ENCODE data around the gene P4HB.

The P4HB gene

GRCh38 chr17:81868674-81869220 lies 8.4 kb upstream of the P4HB start:
- ATAC-seq, result no peak
- DNase-seq, result peak; percentile 37

- DNase-seq (peak; percentile 33), ATAC-seq (no peak)
These were observed 7.8 kb upstream of the P4HB start for GRCh38 chr17:81867991-81868673.

GRCh38 chr17:81867170-81867990 lies 7.0 kb upstream of the P4HB start:
- DNase-seq, result peak; percentile 49
- ATAC-seq, result no peak

GRCh38 chr17:81866440-81867169 lies 6.3 kb upstream of the P4HB start:
- DNase-seq (no peak), ATAC-seq (no peak)

- DNase-seq (no peak), ATAC-seq (no peak)
These were observed 5.6 kb upstream of the P4HB start for GRCh38 chr17:81865733-81866439.

GRCh38 chr17:81865358-81865732 lies 5.0 kb upstream of the P4HB start:
- ATAC-seq (no peak), DNase-seq (no peak)

- no peak for DNase-seq
- ATAC-seq, result no peak
These were observed 3.8 kb upstream of the P4HB start for GRCh38 chr17:81863833-81864768.

GRCh38 chr17:81863123-81863675 lies 2.9 kb upstream of the P4HB start:
- ATAC-seq (no peak), DNase-seq (no peak)

GRCh38 chr17:81860756-81861568 lies 627 bp upstream of the P4HB start:
- ATAC-seq (peak; percentile 91), DNase-seq (peak; percentile 99)

- ATAC-seq (no peak), DNase-seq (no peak)
These were observed 1.1 kb downstream of the P4HB start for GRCh38 chr17:81858967-81859905.

GRCh38 chr17:81858170-81858966 lies 2.0 kb downstream of the P4HB start:
- DNase-seq (no peak), ATAC-seq (no peak)

GRCh38 chr17:81854974-81855774 lies 5.2 kb downstream of the P4HB start:
- no peak for DNase-seq
- no peak for ATAC-seq

- no peak for DNase-seq
These were observed 8.1 kb downstream of the P4HB start for GRCh38 chr17:81852237-81852636.

GRCh38 chr17:81851423-81851822 lies 8.9 kb downstream of the P4HB start:
- DNase-seq (no peak), ATAC-seq (no peak)

More at GRCh38 chr17:81852237-81852636, 8.1 kb downstream of the P4HB start:
- no peak for ATAC-seq

- DNase-seq, result no peak
- ATAC-seq, result no peak
These were observed 10.9 kb downstream of the P4HB start for GRCh38 chr17:81849457-81849856.

- ATAC-seq (no peak), DNase-seq (no peak)
These were observed 13.3 kb downstream of the P4HB start for GRCh38 chr17:81846743-81847689.
